K562 (cell line): ENCODE measurements around the gene CDC14A. TPM values are rescaled to one million over a fixed set of nuclear protein-coding genes. Genes with fewer than 3 reads are reported as not detected.

Experiments
- ATAC-seq: fragments of 200-7000 bp; cut with Tn5 transposase; 3 replicates; pipeline ENCODE4 v1.9.1; 2020; ENCODE audit warnings: moderate library complexity
- BruUV-seq: library from RNA; stranded (reverse); fragments of 400-500 nt; replicated peaks from 2 replicates; lab custom pipeline; 2021; lab: Mats Ljungman, UMichigan
- CTCF ChIA-PET: fragments of 300-600 bp; formaldehyde crosslinking; extraction: SDS; loops from one replicate; lab custom pipeline; 2021; ENCODE audit warnings: low intra/inter-chr PET ratio; lab: Yijun Ruan, JAX
- POLR2A ChIA-PET: fragments of 300-600, 350-650 bp; sonication (Branson Sonifier 250); formaldehyde crosslinking; extraction: SDS; loops from one replicate; lab custom pipeline; 2021; ENCODE audit warnings: antibody characterized with exemption, inconsistent platforms; lab: Yijun Ruan, JAX
- DNase-seq, 4 experiments: peaks; one replicate each; pipeline versions ENCODE4 v3.0.0 to v3.0.0-alpha.2; 2011 to 2018; ENCODE audit warnings: low spot score in 3 of 4, mixed read lengths in 3 of 4; ENCODE audit errors: extremely low read depth in 1 of 4
- FAIRE-seq: peaks from 2 replicates; lab custom pipeline; 2011; peaks lifted over from hg19 to GRCh38; lab: Jason Lieb, UNC
- H2AFZ ChIP-seq: 2 replicates; pipeline ENCODE4 v1.6.0; 2011; ENCODE audit warnings: low read depth, low read length, control low read depth, inconsistent platforms
- H3K27ac ChIP-seq: fragments of 200-600 bp; 3 replicates; pipeline ENCODE4 v1.8.0; 2011; ENCODE audit warnings: low read depth, mild to moderate bottlenecking, control low read depth, inconsistent platforms, low read length, moderate library complexity, mixed read lengths; ENCODE audit errors: extremely low read depth
- H3K27me3 ChIP-seq, 2 experiments: fragments of 300-600 bp in 1 of 2; 2 replicates in 1 of 2; 3 replicates in 1 of 2; pipeline versions ENCODE4 v1.6.0 to v1.8.0; 2011; ENCODE audit warnings: inconsistent platforms in 2 of 2, low read length in 2 of 2, mild to moderate bottlenecking in 1 of 2, mixed read lengths in 1 of 2, moderate library complexity in 1 of 2; ENCODE audit not compliant: control insufficient read depth in 2 of 2, insufficient read depth in 2 of 2
- H3K36me3 ChIP-seq: fragments of 300-600 bp; 3 replicates; pipeline ENCODE4 v1.8.0; 2011; ENCODE audit warnings: mild to moderate bottlenecking, low read length, inconsistent platforms; ENCODE audit not compliant: control insufficient read depth, insufficient read depth
- H3K4me1 ChIP-seq, 2 experiments: fragments of 200-600 bp in 1 of 2; replicated peaks in 1 of 2; 2 replicates in 1 of 2; 3 replicates in 1 of 2; pipeline versions ENCODE4 v1.5.1 to v1.8.0; 2011; ENCODE audit warnings: inconsistent platforms in 2 of 2, low read length in 2 of 2, mild to moderate bottlenecking in 1 of 2, mixed read lengths in 1 of 2, moderate library complexity in 1 of 2; ENCODE audit not compliant: control insufficient read depth in 2 of 2, insufficient read depth in 2 of 2
- H3K4me2 ChIP-seq: 2 replicates; pipeline ENCODE4 v1.6.1; 2011; ENCODE audit warnings: low read length, control low read depth, inconsistent platforms, mixed read lengths; ENCODE audit not compliant: insufficient read depth
- H3K4me3 ChIP-seq: fragments of 200-600 bp; sonication (generic), shearing (Covaris generic); 2 replicates; pipeline ENCODE4 v1.5.1; 2016; ENCODE audit warnings: control low read depth, inconsistent platforms
- H3K79me2 ChIP-seq: fragments of 200-600 bp; 3 replicates; pipeline ENCODE4 v1.8.0; 2011; ENCODE audit warnings: low read length, inconsistent platforms; ENCODE audit not compliant: control insufficient read depth, insufficient read depth
- H3K9ac ChIP-seq, 2 experiments: 2 replicates each; pipeline versions ENCODE4 v1.6.0 to v1.6.1; 2011; ENCODE audit warnings: low read depth in 2 of 2, low read length in 2 of 2, control low read depth in 1 of 2, inconsistent platforms in 1 of 2, mild to moderate bottlenecking in 1 of 2, mixed read lengths in 1 of 2; ENCODE audit not compliant: insufficient read depth in 1 of 2
- H3K9me1 ChIP-seq: one replicate; pipeline ENCODE4 v1.6.0; 2011; ENCODE audit warnings: inconsistent platforms, mild to moderate bottlenecking, low read length, moderate library complexity; ENCODE audit not compliant: control insufficient read depth, insufficient read depth
- H3K9me3 ChIP-seq: replicated peaks from 2 replicates; pipeline ENCODE4 v1.5.1; 2011; ENCODE audit warnings: low read depth, low read length, inconsistent platforms; ENCODE audit not compliant: control insufficient read depth, insufficient read depth
- H4K20me1 ChIP-seq: replicated peaks from 2 replicates; pipeline ENCODE4 v1.6.1; 2011; ENCODE audit warnings: low read length, inconsistent platforms, mixed read lengths; ENCODE audit not compliant: control insufficient read depth, insufficient read depth
- CBX5 ChIP-seq: IDR thresholded peaks from 2 replicates; pipeline ENCODE4 v1.6.1; 2014; ENCODE audit warnings: low read depth, borderline replicate concordance
- FOXA1 ChIP-seq: fragments of 450-650 bp; IDR thresholded peaks from 2 replicates; pipeline ENCODE4 v1.6.1; 2016; ENCODE audit warnings: mild to moderate bottlenecking, borderline replicate concordance
- KDM5B ChIP-seq: fragments of 200-600 bp; sonication (generic); IDR thresholded peaks from 2 replicates; pipeline ENCODE4 v1.6.1; 2012; ENCODE audit warnings: low read depth, mild to moderate bottlenecking, moderate library complexity, low read length, control low read depth, inconsistent platforms; ENCODE audit not compliant: insufficient replicate concordance
- KLF16 ChIP-seq: IDR thresholded peaks from 2 replicates; pipeline ENCODE4 v1.6.1; 2016; ENCODE audit warnings: antibody characterized with exemption
- MAZ ChIP-seq, 2 experiments: fragments of 450-650 bp in 1 of 2; sonication (generic) in 1 of 2; formaldehyde crosslinking; IDR thresholded peaks in 1 of 2; conservative IDR thresholded peaks in 1 of 2; 2 replicates each; pipeline versions ENCODE4 v1.4.0 to v1.5.0; 2020; ENCODE audit warnings: mild to moderate bottlenecking in 1 of 2, missing genetic modification reagents in 1 of 2
- NR2C2 ChIP-seq, 2 experiments: fragments of 200-800 bp in 1 of 2; sonication (Bioruptor generic) in 1 of 2; sonication (generic) in 1 of 2; formaldehyde crosslinking in 1 of 2; IDR thresholded peaks; 2 replicates each; pipeline versions ENCODE4 v1.6.1 to v1.8.0; 2016 to 2022; ENCODE audit warnings: mild to moderate bottlenecking in 1 of 2, missing compliant biosample characterization in 1 of 2, missing genetic modification characterization in 1 of 2, missing genetic modification reagents in 1 of 2
- RAD51 ChIP-seq: fragments of 450-650 bp; IDR thresholded peaks from 2 replicates; pipeline ENCODE4 v1.7.1; 2016; ENCODE audit warnings: low read depth, mild to moderate bottlenecking, borderline replicate concordance
- SRSF7 ChIP-seq: fragments of 200-400 bp; formaldehyde crosslinking; optimal IDR thresholded peaks from 2 replicates; pipeline ENCODE3; 2017; ENCODE audit warnings: mild to moderate bottlenecking, low read depth, low read length
- TOE1 ChIP-seq, 2 experiments: fragments of 450-650 bp in 1 of 2; sonication (generic) in 1 of 2; formaldehyde crosslinking in 1 of 2; IDR thresholded peaks; 2 replicates each; pipeline versions ENCODE4 v1.7.1 to v1.8.0; 2016 to 2022; ENCODE audit warnings: borderline replicate concordance in 2 of 2, mild to moderate bottlenecking in 2 of 2, antibody characterized with exemption in 1 of 2, inconsistent platforms in 1 of 2, low read depth in 1 of 2, missing genetic modification reagents in 1 of 2, moderate library complexity in 1 of 2
- WGBS: fragments of 100-300 bp; shearing (Covaris generic); methylation state at CpG from one replicate; pipeline ENCODE4 v1.1.6; 2016; ENCODE audit warnings: low coverage, mixed read lengths; ENCODE audit not compliant: insufficient coverage; ENCODE audit errors: missing lambda C conversion rate; 5-methylcytosine and 5-hydroxymethylcytosine counted together
- in situ Hi-C: fragments of 300-500 bp; cut with MboI; formaldehyde crosslinking; loops from 4 replicates; pipeline ENCODE4 v1.15.0; 2018; ENCODE audit warnings: inconsistent platforms, mixed read lengths
- intact Hi-C: fragments of 100-400 bp; cut with micrococcal nuclease; formaldehyde crosslinking; loops from 2 replicates; pipeline ENCODE4 v1.14.2; 2022
- polyA plus RNA-seq, 8 experiments: library from polyadenylated mRNA; depleted of rRNA in 4 of 8; stranded (reverse) in 5 of 8; unstranded in 3 of 8; fragments of >200 nt; fragmentation: Nextera tagmentation in 2 of 8; fragmentation: Illumina TruSeq in 1 of 8; extraction: Ambion mirVana in 2 of 8; extraction: Trizol in 1 of 8; gene quantifications; 2 replicates each; pipeline versions ENCODE4 v1.2.1 to v1.2.3, GENCODE V29; 2011 to 2014; ENCODE audit warnings: inconsistent platforms in 1 of 8, missing spikeins in 1 of 8
- total RNA-seq, 7 experiments: library from RNA; depleted of rRNA in 6 of 7; stranded (reverse); fragments of >200 nt in 6 of 7; fragmentation: Illumina TruSeq in 2 of 7; extraction: Trizol in 2 of 7; gene quantifications; 2 replicates each; pipeline versions ENCODE4 v1.2.1 to v1.2.3, GENCODE V29; 2011 to 2021; ENCODE audit warnings: low replicate concordance in 1 of 7
- TF ChIP-seq, protein P1 (sequence below): fragments of 450-650 bp; IDR thresholded peaks from 2 replicates; pipeline ENCODE4 v1.6.1; 2018; ENCODE audit warnings: mild to moderate bottlenecking, low read depth; ENCODE audit not compliant: partially characterized antibody
- TF ChIP-seq, protein P2 (sequence below): IDR thresholded peaks from 2 replicates; pipeline ENCODE4 v1.6.1; 2012; ENCODE audit warnings: low read depth, low read length, improper control_type of control experiment, borderline replicate concordance
- TF ChIP-seq, protein P3 (sequence below): fragments of 450-650 bp; IDR thresholded peaks from 2 replicates; pipeline ENCODE4 v1.6.1; 2017; ENCODE audit warnings: antibody characterized with exemption

CDC14A gene
- total and polyA plus RNA-seq, 9 of the 15 experiments (the other 6 are each of a cell fraction or from before 2014, with no cell fraction given), result 17.0 to 74.3 (median 33.4) TPM

DNA sequence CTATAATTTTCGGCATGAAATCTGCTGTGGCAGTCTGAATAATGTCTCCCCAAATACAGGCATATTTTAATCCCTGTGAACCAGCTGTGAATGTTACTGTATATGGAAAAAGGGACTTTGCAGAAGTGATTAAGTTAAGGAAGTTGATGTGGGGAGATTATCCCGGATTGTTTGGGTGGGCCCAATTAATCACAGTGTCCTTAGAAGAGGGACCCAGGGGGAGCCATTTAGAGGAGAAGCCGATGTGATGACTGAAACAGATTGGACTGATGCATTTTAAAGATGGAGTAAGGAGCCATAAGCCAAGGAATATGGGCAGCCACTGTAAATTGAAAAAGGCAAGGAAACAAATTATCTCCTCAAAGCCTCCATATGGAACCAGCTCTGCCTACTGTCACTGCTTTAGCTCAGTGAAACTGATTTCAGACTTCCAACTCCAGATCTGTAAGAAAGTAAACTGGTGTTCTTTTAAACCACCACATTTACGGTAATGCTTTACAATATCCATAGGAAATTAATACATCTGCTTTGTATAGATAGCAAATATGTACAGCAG is 124.5 kb downstream of the CDC14A start:
- Histone ChIP-seq H3K9me1 (no peaks in the 10 kb centered on the region), H3K4me3 (no peak overlapping the region), H3K9me3 (no peaks in the 10 kb centered on the region), H2AFZ (no peak overlapping the region), H3K4me1 (no peaks in the 10 kb centered on the region), H3K27ac (no peak overlapping the region), H4K20me1 (no peaks in the 10 kb centered on the region), H3K79me2 (peaks cover 16% of the 10 kb centered on the region; the same call in 1 of the 3 replicates), H3K9ac (no peak overlapping the region), H3K36me3 (peaks cover 69% of the 10 kb centered on the region), H3K4me2 (no peak overlapping the region), H3K27me3 (no peaks in the 10 kb centered on the region)
- ChIA-PET CTCF (no interaction called here), POLR2A (interaction anchor here (0.9 to 1.7 kb wide), 3 partner anchors 9 to 13 kb away, joined by 3 to 5 read pairs (median 5); no protein-coding TSS in a partner anchor)
- FAIRE-seq (no peak), DNase-seq (no peak), ATAC-seq (no peak)
- in situ Hi-C loops, result loop anchor here (25.0 kb wide), 1 partner anchor 385 kb away; no protein-coding TSS in a partner anchor
- intact Hi-C loops, result no loop called here
- WGBS, result 85% methylated on average over 4 of the region's 4 CpGs
- no TSS peak for BruUV-seq
- TF ChIP-seq, protein P1, sequence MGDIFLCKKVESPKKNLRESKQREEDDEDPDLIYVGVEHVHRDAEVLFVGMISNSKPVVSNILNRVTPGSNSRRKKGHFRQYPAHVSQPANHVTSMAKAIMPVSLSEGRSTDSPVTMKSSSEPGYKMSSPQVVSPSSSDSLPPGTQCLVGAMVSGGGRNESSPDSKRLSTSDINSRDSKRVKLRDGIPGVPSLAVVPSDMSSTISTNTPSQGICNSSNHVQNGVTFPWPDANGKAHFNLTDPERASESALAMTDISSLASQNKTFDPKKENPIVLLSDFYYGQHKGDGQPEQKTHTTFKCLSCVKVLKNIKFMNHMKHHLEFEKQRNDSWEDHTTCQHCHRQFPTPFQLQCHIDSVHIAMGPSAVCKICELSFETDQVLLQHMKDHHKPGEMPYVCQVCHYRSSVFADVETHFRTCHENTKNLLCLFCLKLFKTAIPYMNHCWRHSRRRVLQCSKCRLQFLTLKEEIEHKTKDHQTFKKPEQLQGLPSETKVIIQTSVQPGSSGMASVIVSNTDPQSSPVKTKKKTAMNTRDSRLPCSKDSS, result no peak
- TF ChIP-seq TOE1 (IDR thresholded peaks at IDR 0.05; ENCODE audit: borderline replicate concordance), result no peak
- no peak for TF ChIP-seq TOE1 (CRISPR knock-in tag; IDR thresholded peaks at IDR 0.05; ENCODE audit: borderline replicate concordance, low read depth)
- no peak for TF ChIP-seq MAZ (CRISPR knock-in tag; conservative IDR thresholded peaks at IDR 0.05 in 1 of 2, IDR thresholded peaks at IDR 0.05 in 1 of 2)
- TF ChIP-seq, protein P2, sequence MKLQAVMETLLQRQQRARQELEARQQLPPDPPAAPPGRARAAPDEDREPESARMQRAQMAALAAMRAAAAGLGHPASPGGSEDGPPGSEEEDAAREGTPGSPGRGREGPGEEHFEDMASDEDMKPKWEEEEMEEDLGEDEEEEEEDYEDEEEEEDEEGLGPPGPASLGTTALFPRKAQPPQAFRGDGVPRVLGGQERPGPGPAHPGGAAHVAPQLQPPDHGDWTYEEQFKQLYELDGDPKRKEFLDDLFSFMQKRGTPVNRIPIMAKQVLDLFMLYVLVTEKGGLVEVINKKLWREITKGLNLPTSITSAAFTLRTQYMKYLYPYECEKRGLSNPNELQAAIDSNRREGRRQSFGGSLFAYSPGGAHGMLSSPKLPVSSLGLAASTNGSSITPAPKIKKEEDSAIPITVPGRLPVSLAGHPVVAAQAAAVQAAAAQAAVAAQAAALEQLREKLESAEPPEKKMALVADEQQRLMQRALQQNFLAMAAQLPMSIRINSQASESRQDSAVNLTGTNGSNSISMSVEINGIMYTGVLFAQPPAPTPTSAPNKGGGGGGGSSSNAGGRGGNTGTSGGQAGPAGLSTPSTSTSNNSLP, result no peak
- no peak for TF ChIP-seq NR2C2 (CRISPR knock-in tag; IDR thresholded peaks at IDR 0.05)
- no peak for TF ChIP-seq NR2C2 (tag; IDR thresholded peaks at IDR 0.05)
- TF ChIP-seq SRSF7, result no peak
- no peak for TF ChIP-seq RAD51
- no peak for TF ChIP-seq KLF16
- TF ChIP-seq, protein P3, sequence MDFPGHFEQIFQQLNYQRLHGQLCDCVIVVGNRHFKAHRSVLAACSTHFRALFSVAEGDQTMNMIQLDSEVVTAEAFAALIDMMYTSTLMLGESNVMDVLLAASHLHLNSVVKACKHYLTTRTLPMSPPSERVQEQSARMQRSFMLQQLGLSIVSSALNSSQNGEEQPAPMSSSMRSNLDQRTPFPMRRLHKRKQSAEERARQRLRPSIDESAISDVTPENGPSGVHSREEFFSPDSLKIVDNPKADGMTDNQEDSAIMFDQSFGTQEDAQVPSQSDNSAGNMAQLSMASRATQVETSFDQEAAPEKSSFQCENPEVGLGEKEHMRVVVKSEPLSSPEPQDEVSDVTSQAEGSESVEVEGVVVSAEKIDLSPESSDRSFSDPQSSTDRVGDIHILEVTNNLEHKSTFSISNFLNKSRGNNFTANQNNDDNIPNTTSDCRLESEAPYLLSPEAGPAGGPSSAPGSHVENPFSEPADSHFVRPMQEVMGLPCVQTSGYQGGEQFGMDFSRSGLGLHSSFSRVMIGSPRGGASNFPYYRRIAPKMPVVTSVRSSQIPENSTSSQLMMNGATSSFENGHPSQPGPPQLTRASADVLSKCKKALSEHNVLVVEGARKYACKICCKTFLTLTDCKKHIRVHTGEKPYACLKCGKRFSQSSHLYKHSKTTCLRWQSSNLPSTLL, result no peak
- no peak for TF ChIP-seq KDM5B
- no peak for TF ChIP-seq FOXA1
- TF ChIP-seq CBX5, result no peak
